Measurements from ENCODE around the gene TNNI3.
A peak's percentile ranks its signal among the peaks of the same experiment; 100 is the strongest.
"Not testable (repeated sequence)": the region's sequence is repeated elsewhere in the genome, so short reads cannot be mapped to it uniquely, and the experiment has no call there.

Gene TNNI3

GRCh38 chr19:55157064-55157908 is at the start of gene TNNI3:
TSS of gene TNNI3 (minus strand) at chr19:55157732. CDS start at chr19:55157589, 143 bp downstream.
- DNase-seq = no peak

GRCh38 chr19:55206664-55207500 is 49.4 kb upstream of the TNNI3 start:
- DNase-seq = peak; percentile 72

GRCh38 chr19:55202199-55202598 is 44.7 kb upstream of the TNNI3 start:
- not testable (repeated sequence) for DNase-seq

- no peak for DNase-seq
Observed at GRCh38 chr19:55199620-55200204, 42.2 kb upstream of the TNNI3 start.

GRCh38 chr19:55198651-55199050 is 41.1 kb upstream of the TNNI3 start:
- no peak for DNase-seq

GRCh38 chr19:55197528-55197927 is 40.0 kb upstream of the TNNI3 start:
- no peak for DNase-seq

- no peak for DNase-seq
Observed at GRCh38 chr19:55196803-55197202, 39.3 kb upstream of the TNNI3 start.

- no peak for DNase-seq
Observed at GRCh38 chr19:55193481-55193880, 35.9 kb upstream of the TNNI3 start.

- DNase-seq = no peak
Observed at GRCh38 chr19:55189403-55189835, 31.9 kb upstream of the TNNI3 start.

GRCh38 chr19:55188625-55189024 is 31.1 kb upstream of the TNNI3 start:
- no peak for DNase-seq

- DNase-seq = no peak
Observed at GRCh38 chr19:55186080-55186479, 28.5 kb upstream of the TNNI3 start.

GRCh38 chr19:55181740-55182139 is 24.2 kb upstream of the TNNI3 start:
- DNase-seq = no peak

GRCh38 chr19:55179606-55180484 is 22.3 kb upstream of the TNNI3 start, which contains the start of gene SYT5:
TSS of gene SYT5 (minus strand) at chr19:55180289. CDS start at chr19:55179041, 1,248 bp downstream.
- peak; percentile 88 for DNase-seq

GRCh38 chr19:55178781-55179599 is 21.5 kb upstream of the TNNI3 start:
- peak; percentile 94 for DNase-seq

- DNase-seq = no peak
Observed at GRCh38 chr19:55176076-55176475, 18.5 kb upstream of the TNNI3 start.

GRCh38 chr19:55175117-55175867 is 17.8 kb upstream of the TNNI3 start:
- no peak for DNase-seq

GRCh38 chr19:55174425-55175116 is 17.0 kb upstream of the TNNI3 start:
- DNase-seq = no peak

- peak; percentile 74 for DNase-seq
Observed at GRCh38 chr19:55173714-55174409, 16.3 kb upstream of the TNNI3 start.

GRCh38 chr19:55173186-55173713 is 15.7 kb upstream of the TNNI3 start:
- DNase-seq = no peak
